Central memory CD8-positive, alpha-beta T cell (primary cell): Measurements from ENCODE around the gene CCDC86.
A peak's percentile ranks its signal among the peaks of the same experiment; 100 is the strongest.

Source experiments
- ATAC-seq: fragments of 150-1000 bp; cut with Tn5 transposase; replicated peaks from 2 replicates; pipeline ENCODE4 v1.10.0; 2022; ENCODE audit warnings: mild to moderate bottlenecking, moderate FRiP score, moderate number of reproducible peaks; ENCODE audit not compliant: poor library complexity, severe bottlenecking; ENCODE audit errors: extremely low read depth
- DNase-seq, 2 donors: peaks; one replicate each; pipeline ENCODE4 v3.0.0; 2021; ENCODE audit warnings: low spot score in 2 of 2
- H3K27ac Mint-ChIP-seq: one replicate; pipeline ENCODE4 v1.8.0; 2022; ENCODE audit warnings: low read depth, mild to moderate bottlenecking, moderate library complexity, mixed read lengths
- H3K27me3 Mint-ChIP-seq: one replicate; pipeline ENCODE4 v1.8.0; 2022; ENCODE audit warnings: mixed read lengths
- H3K36me3 Mint-ChIP-seq: one replicate; pipeline ENCODE4 v1.8.0; 2022; ENCODE audit warnings: mild to moderate bottlenecking, moderate library complexity, mixed read lengths; ENCODE audit not compliant: insufficient read depth
- H3K4me1 Mint-ChIP-seq: one replicate; pipeline ENCODE4 v1.8.0; 2022; ENCODE audit warnings: mixed read lengths
- H3K4me3 Mint-ChIP-seq: one replicate; pipeline ENCODE4 v1.8.0; 2022; ENCODE audit warnings: mild to moderate bottlenecking, moderate library complexity, mixed read lengths
- H3K9me3 Mint-ChIP-seq: one replicate; pipeline ENCODE4 v1.8.0; 2022; ENCODE audit warnings: mixed read lengths

The CCDC86 gene

DNA sequence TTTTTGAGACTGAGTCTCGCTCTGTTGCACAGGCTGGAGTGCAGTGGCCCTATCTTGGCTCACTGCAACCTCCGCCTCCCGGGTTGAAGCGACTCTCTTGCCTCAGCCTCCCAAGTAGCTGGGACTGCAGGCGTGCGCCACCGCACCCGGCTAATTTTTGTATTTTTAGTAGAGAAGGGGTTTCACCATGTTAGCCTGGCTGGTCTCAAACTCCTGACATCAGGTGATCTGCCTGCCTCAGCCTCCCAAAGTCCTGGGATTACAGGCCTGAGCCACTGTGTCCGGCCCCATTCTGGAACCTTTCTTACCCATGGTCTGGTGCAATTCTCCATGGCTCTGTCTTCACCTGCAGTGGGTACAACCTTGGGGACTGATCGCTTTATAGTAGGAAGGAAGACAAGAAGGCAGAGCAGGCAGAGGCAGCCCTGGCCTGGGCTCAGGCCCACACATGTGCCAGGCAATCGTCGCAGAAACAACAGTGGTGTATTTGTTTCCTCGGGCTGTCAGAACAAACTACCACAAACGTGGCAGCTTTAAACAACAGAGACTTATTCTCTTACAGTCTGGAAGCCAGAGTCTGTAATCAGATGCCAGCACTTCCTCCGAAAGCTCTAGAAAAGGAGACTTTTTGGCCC is 17.8 kb downstream of the CCDC86 start:
- Mint-ChIP-seq H3K9me3 (no peaks in the 10 kb centered on the region), H3K4me1 (peaks cover 13% of the 10 kb centered on the region), H3K36me3 (no peaks in the 10 kb centered on the region), H3K27ac (no peak overlapping the region), H3K4me3 (no peak overlapping the region), H3K27me3 (no peaks in the 10 kb centered on the region)
- DNase-seq, result no peak
- ATAC-seq, result no peak

DNA sequence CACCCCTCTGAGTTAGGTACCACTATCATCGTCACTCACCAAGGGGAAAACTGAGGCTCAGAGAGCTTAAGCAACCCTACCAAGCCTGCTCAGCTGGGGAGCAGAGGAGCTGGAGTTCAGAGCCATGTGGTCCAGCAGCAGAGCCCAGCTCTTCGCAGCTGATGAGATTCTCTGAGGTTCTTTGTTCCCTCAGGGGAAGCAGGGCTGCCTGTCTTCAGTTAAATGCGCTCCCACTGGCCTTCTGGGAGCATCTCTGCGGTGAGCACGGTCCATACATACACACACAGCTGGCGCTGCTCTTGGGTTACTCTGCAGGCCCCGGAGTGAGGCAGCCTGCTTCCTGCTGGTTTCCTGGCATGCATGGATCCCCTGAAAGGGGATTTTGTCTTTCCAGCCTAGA is 19.0 kb downstream of the CCDC86 start:
- ATAC-seq (no peak), DNase-seq (no peak)
- H3K27me3 Mint-ChIP-seq, result no peaks in the 10 kb centered on the region
- H3K9me3 Mint-ChIP-seq, result no peaks in the 10 kb centered on the region
- no peak overlapping the region for H3K4me3 Mint-ChIP-seq
- no peak overlapping the region for H3K27ac Mint-ChIP-seq
- H3K4me1 Mint-ChIP-seq, result peaks cover 13% of the 10 kb centered on the region
- H3K36me3 Mint-ChIP-seq, result no peaks in the 10 kb centered on the region

DNA sequence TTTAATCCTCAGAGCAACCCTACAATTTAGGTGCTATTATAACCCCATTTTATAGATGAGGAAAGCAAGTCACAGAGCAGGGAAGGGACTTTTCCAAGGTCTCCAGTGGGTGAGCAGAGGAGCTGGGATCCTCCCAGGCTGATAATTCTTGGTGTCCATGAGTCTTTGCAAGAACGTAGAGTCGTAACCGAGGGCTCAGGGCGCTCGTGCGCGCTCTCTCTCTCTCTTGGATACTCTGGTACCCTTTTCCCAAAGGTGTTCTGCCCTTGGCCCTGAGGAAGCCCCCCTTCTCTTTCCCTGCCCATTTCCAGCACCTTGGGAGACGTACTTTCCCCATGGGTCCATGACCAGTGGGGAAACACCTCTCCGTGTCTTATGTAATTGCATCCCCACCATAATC is 20.3 kb downstream of the CCDC86 start:
- ATAC-seq, result no peak
- no peaks in the 10 kb centered on the region for H3K9me3 Mint-ChIP-seq
- DNase-seq, result no peak
- no peaks in the 10 kb centered on the region for H3K27me3 Mint-ChIP-seq
- peak overlapping the region; percentile 7 for H3K27ac Mint-ChIP-seq
- H3K4me1 Mint-ChIP-seq, result peaks cover 13% of the 10 kb centered on the region
- no peak overlapping the region for H3K4me3 Mint-ChIP-seq
- no peaks in the 10 kb centered on the region for H3K36me3 Mint-ChIP-seq

DNA sequence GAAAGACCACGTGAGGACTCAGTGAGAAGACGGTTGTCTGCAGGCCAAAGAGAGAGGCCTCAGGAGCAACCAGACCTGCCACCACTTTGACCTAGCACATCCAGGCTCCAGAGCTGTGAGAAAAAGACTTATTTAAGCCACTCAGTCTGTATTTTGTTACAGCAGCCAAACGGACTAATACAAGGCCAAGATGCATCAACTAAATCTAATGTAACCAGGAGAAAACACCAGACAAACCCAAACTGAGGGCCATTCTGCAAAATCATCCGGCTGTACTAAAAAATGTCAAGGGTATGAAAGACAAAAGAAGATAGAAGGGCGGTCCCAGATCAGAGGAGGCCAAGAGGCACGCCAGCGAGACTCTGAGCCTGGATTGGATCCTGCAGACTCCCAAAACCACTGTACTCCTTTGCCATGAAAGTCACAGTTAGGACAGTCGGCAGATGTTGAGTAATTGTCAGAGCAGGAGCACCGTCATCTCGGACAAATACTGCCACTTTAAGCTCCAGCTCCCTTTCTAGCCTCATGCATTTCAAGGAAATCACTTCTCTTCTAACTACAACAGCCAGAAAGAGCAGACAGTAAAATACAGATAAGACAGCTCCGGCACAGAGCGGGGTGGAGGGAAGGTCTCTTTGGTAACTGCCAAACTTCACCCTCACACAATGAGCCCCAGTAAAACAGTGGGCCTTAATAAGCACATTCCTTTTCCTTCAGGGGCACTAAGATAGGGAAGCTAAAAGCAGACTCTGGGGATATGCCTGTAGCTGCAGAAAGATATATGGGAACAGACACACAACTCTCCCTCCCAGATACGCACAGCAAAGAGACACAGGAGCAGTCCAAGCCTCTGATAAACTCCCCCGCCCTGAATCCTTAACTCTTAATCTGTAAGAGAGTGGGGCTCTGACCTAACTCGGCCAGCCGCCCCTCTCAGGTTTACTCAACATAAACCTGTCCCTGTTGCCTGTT is 21.9 kb downstream of the CCDC86 start:
- no peak overlapping the region for H3K4me3 Mint-ChIP-seq
- H3K27me3 Mint-ChIP-seq, result no peaks in the 10 kb centered on the region
- peaks cover 6% of the 10 kb centered on the region for H3K4me1 Mint-ChIP-seq
- ATAC-seq (no peak), DNase-seq (no peak)
- H3K36me3 Mint-ChIP-seq, result no peaks in the 10 kb centered on the region
- no peak overlapping the region for H3K27ac Mint-ChIP-seq
- no peaks in the 10 kb centered on the region for H3K9me3 Mint-ChIP-seq

DNA sequence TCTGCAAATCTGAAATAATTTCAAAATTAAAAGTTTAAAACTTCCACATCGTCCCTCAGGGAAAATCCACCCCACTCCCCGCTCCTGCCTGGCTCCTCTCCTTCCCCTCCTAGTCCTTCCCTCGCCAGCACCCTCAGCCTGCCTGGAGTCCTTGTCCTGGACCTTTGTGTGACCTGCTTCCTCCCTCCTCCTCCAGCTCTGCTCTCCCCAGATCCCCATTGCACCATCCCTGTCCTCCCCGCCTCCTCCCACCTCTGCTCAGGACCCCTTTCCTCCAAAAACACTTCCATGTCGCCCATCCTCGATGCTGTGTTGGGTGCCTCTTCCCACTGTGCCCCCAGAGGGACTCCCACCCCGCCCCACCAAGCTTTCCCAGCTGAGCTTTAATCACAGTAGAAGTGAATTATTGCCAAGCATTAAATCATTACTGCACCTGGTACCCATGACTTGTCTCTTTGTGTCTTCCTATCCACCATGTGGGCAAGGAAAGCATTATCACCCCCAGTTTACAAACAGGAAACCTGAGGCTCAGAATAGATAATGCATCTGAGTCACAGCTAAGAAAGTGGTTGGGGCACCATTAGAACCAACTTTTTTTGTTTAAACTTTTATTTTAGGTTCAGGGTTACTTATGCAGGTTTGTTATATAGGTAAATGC is 23.1 kb downstream of the CCDC86 start:
- DNase-seq, result no peak
- H3K27me3 Mint-ChIP-seq, result peaks cover 10% of the 10 kb centered on the region
- H3K4me3 Mint-ChIP-seq, result no peak overlapping the region
- no peak overlapping the region for H3K27ac Mint-ChIP-seq
- no peak for ATAC-seq
- no peaks in the 10 kb centered on the region for H3K4me1 Mint-ChIP-seq
- H3K36me3 Mint-ChIP-seq, result no peaks in the 10 kb centered on the region
- H3K9me3 Mint-ChIP-seq, result no peaks in the 10 kb centered on the region

GRCh38 chr11:60866911-60867870 is 25.3 kb downstream of the CCDC86 start, which contains the start of gene ZP1:
TSS of gene ZP1 (plus strand) at chr11:60867542. CDS start at chr11:60867562, 20 bp downstream.
- DNase-seq (no peak), ATAC-seq (no peak)
- Mint-ChIP-seq H3K4me3 (no peak within 1 kb of the TSS), H3K27me3 (peaks cover 10% of the 10 kb centered on the region), H3K4me1 (peaks cover 12% of the 10 kb centered on the region), H3K36me3 (no peaks in the 10 kb centered on the region), H3K9me3 (no peaks in the 10 kb centered on the region), H3K27ac (no peak within 1 kb of the TSS)

GRCh38 chr11:60867871-60868681 is 26.2 kb downstream of the CCDC86 start:
- H3K9me3 Mint-ChIP-seq, result no peaks in the 10 kb centered on the region
- H3K4me3 Mint-ChIP-seq, result no peak overlapping the region
- H3K4me1 Mint-ChIP-seq, result peaks cover 14% of the 10 kb centered on the region
- no peaks in the 10 kb centered on the region for H3K36me3 Mint-ChIP-seq
- H3K27me3 Mint-ChIP-seq, result peaks cover 10% of the 10 kb centered on the region
- ATAC-seq (no peak), DNase-seq (no peak)
- H3K27ac Mint-ChIP-seq, result no peak overlapping the region

- Mint-ChIP-seq H3K9me3 (no peaks in the 10 kb centered on the region), H3K27ac (no peak overlapping the region), H3K4me1 (peaks cover 18% of the 10 kb centered on the region), H3K36me3 (no peaks in the 10 kb centered on the region), H3K27me3 (peaks cover 10% of the 10 kb centered on the region), H3K4me3 (no peak overlapping the region)
- ATAC-seq (no peak), DNase-seq (no peak)
Observed at GRCh38 chr11:60868682-60869450, 27.0 kb downstream of the CCDC86 start.

DNA sequence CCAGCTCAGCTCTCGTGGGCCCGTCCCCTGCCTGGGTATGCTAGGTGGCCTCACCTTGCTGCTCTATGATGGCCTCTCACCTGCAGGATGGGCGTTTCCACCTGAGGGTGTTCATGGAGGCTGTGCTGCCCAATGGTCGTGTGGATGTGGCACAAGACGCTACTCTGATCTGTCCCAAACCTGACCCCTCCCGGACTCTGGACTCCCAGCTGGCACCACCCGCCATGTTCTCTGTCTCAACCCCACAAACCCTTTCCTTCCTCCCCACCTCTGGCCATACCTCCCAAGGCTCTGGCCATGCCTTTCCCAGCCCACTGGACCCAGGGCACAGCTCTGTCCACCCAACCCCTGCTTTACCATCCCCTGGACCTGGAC is 27.5 kb downstream of the CCDC86 start:
- DNase-seq (no peak), ATAC-seq (no peak)
- H3K4me3 Mint-ChIP-seq, result no peak overlapping the region
- no peak overlapping the region for H3K27ac Mint-ChIP-seq
- H3K36me3 Mint-ChIP-seq, result no peaks in the 10 kb centered on the region
- H3K4me1 Mint-ChIP-seq, result peaks cover 18% of the 10 kb centered on the region
- H3K9me3 Mint-ChIP-seq, result no peaks in the 10 kb centered on the region
- H3K27me3 Mint-ChIP-seq, result peaks cover 10% of the 10 kb centered on the region

DNA sequence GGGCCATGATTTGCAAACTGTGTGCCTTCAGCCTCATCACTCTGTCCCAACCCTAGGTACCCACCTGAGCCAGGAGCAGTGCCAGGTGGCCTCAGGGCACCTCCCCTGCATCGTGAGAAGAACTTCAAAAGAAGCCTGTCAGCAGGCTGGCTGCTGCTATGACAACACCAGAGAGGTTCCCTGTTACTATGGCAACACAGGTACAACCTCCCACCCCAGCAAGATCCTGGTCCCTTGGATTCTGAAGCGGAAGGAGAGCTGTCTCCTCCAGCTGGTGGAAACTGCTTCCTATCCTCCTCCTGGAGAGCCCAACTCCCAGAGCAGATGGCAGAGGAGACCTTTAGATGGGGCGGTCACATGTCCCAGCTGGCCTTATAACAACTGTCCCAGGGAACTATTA is 28.4 kb downstream of the CCDC86 start:
- no peaks in the 10 kb centered on the region for H3K36me3 Mint-ChIP-seq
- peaks cover 10% of the 10 kb centered on the region for H3K27me3 Mint-ChIP-seq
- DNase-seq (no peak), ATAC-seq (no peak)
- H3K27ac Mint-ChIP-seq, result no peak overlapping the region
- peaks cover 18% of the 10 kb centered on the region for H3K4me1 Mint-ChIP-seq
- no peaks in the 10 kb centered on the region for H3K9me3 Mint-ChIP-seq
- H3K4me3 Mint-ChIP-seq, result no peak overlapping the region
